HG03064 (cell line): ENCODE measurements around the gene SLC44A4.
A peak's percentile ranks its signal among the peaks of the same experiment; 100 is the strongest.
"Not testable (repeated sequence)": the region's sequence is repeated elsewhere in the genome, so short reads cannot be mapped to it uniquely, and the experiment has no call there.

ENCODE experiments used
- ATAC-seq: cut with Tn5 transposase; IDR thresholded peaks from one replicate; pipeline ENCODE4 v1.9.1; 2021; ENCODE audit warnings: low read depth; ENCODE audit not compliant: unreplicated experiment

SLC44A4 gene

DNA sequence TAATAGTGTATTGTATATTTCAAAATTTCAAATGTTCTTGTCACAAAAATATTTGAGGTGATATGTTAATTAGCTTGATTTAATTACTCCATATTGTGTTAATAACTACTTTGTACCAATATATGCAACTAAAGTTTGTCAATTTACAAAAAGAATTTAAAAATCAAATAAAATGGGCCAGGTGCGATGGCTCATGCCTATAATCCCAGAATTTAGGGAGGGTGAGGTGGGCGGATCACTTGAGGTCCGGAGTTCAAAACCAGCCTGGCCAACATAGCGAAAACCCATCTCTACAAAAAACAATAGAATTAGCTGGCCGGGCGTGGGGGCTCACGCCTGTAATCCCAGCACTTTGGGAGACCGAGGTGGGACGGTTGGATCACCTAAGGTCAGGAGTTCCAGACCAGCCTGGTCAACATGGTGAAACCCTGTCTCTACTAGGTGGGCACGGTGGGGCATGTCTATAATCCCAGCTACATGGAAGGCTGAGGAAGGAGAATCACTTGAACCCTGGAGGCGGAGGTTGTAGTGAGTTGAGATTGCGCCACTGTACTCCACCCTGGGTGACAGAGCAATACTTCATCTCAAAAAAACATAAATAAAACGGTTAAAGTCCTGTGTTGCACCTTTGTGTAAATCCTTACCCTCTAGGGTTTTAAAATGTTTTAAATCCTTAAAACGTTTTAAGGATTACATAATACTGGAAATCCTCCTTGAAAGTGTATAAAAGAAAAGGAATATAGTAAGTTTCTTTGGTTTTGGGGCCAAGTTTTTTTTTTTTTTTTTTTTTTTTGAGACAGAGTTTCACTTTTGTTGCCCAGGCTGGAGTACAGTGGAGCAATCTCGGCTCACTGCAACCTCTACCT, 47.2 kb downstream of the SLC44A4 start:
- ATAC-seq: no peak

DNA sequence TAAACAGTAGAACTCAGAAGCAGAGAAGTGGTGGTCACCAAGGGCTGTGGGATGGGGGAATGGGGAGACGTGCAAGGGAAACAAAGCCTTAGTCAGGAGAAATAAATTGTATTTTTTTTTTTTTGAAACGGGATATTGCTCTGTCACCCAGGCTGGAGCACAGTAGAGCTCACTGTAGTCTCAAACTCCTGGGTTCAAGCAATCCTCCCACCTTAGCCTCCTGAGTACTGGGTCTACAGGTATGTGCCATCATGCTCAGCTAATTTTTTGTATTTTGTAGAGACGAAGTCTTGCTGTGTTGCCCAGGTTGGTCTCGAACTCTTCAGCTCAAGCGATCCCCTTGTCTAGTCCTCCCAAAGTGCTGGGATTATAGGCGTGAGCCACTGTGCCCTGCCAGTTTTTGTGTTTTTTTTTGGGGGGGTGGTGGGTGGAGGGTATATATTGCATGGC, 47.9 kb downstream of the SLC44A4 start:
- ATAC-seq: no peak

DNA sequence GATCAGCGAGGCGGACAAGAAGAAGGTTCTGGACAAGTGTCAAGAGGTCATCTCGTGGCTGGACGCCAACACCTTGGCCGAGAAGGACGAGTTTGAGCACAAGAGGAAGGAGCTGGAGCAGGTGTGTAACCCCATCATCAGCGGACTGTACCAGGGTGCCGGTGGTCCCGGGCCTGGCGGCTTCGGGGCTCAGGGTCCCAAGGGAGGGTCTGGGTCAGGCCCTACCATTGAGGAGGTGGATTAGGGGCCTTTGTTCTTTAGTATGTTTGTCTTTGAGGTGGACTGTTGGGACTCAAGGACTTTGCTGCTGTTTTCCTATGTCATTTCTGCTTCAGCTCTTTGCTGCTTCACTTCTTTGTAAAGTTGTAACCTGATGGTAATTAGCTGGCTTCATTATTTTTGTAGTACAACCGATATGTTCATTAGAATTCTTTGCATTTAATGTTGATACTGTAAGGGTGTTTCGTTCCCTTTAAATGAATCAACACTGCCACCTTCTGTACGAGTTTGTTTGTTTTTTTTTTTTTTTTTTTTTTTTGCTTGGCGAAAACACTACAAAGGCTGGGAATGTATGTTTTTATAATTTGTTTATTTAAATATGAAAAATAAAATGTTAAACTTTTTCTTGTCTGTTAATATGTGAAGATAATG, 49.0 kb downstream of the SLC44A4 start:
- ATAC-seq: no peak

DNA sequence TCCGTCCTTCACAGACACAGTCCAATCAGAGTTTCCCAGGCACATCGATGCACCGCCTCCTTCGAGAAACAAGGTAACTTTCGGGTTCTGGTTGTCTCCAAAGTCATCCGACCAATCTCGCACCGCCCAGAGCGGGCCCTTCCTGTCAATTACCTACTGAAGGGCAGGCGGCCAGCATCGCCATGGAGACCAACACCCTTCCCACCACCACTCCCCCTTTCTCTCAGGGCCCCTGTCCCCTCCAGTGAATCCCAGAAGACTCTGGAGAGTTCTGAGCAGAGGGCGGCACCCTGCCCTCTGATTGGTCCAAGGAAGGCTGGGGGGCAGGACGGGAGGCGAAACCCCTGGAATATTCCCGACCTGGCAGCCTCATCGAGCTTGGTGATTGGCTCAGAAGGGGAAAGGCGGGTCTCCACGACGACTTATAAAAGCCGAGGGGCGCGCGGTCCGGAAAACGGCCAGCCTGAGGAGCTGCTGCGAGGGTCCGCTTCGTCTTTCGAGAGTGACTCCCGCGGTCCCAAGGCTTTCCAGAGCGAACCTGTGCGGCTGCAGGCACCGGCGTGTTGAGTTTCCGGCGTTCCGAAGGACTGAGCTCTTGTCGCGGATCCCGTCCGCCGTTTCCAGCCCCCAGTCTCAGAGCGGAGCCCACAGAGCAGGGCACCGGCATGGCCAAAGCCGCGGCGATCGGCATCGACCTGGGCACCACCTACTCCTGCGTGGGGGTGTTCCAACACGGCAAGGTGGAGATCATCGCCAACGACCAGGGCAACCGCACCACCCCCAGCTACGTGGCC, 51.3 kb downstream of the SLC44A4 start, which contains the start of gene HSPA1B:
Gene HSPA1B (plus strand): TSS at position 453 of the 794 bp plus-strand sequence. CDS start 213 bp downstream, at position 666.
- peak; percentile 45 for ATAC-seq

DNA sequence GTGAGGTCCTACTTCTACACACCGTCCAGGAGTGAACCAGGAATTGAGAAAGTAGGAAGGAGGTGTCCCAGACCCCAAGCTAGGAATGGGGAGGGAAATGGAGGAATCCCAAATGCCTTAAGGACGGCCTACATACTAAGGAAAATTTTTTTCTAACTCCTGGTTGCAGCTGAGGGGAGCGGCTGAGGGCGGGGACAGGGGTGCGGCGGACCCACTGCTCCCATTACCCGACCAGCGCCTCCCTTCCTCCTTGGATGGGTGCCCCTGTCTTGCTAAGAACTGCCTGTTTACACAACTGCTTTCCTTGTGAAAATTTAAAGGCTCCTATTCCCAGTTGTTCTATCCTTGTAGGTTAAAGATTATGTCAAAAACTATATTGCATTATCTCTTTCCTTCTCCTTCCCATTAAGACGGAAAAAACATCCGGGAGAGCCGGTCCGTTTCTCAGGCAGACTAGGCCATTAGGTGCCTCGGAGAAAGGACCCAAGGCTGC, 52.0 kb downstream of the SLC44A4 start:
- ATAC-seq: no peak

DNA sequence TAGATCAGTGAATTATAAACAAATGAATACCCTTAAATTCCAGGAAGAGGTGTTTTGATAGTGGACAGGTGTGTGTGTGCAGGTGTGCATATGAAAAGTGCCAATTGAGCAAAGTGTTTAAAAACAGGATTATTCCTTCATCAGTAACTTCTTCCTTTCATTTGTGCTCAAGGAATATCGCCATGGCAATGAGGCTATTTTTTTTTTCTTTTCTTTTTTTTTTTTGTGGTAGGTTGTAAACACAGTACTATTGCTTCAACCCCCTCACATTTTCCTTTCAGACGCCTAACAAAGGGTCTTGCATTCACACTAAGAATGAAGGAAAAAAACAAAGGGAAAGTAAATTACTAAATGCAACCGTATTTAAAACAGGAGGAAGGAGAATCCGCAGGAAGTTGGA, 53.2 kb downstream of the SLC44A4 start:
- ATAC-seq: no peak

DNA sequence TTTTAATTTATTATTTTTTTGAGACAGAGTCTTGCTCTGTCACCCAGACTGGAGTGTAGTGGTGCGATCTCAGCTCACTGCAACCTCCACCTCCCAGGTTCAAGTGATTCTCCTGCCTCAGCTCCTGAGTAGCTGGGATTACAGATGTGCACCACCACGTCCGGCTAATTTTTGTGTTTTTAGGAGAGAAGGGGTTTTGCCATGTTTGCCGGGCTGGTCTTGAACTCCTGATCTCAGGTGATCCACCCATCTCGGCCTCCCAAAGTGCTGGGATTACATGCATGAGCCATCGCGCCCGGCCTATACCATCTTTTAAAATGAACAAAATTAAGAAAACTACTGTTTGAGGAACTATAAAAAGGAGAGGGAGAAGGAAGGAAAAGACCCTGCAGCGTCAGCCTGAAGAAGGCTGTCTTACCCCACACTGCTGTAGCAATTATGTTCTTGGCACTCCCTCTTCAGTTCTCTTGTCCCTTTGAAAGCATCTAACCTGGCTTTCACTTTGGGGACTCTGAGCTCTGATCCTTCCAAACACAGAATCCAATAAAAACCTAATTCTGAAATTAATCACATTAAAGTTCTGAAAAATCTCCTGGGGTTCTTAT, 55.1 kb downstream of the SLC44A4 start:
- ATAC-seq: not testable (repeated sequence)

DNA sequence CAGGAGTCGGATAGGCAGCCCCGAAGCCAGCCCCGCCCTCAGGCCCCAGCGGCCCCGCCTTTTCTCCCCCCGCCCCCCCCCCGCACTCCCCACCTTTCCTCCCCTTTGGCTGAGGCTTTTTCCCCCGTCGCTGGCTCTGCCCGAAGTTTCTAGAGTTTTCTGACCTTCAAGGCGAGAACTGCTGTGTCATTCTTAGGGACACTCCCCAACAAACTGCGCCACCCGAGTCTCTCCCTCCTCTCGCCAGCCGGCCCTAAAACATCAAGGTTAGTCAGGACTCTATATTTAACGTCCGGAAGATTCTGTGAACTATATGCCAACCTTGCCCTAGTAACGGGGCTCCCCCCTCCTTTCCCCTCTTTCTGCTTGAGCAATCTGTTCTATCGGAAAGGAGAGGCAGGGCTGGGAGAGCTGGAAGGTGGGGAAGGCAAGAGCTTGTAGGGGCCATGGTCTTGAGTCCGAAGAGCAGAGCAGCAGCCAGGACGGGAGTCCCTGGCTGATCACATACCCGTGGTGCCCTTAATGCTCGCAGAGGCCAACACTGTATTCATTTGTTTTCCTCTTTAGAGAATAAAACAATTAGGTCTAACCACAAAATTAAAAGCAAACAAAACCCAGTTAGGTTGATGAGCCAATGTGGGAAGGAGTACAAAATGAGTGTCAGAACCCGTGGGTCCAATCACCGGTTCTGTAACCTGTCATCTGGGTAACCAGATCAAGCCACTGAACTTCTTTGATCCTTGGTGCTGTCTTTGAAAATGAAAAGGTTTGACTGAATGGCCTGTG, 56.6 kb downstream of the SLC44A4 start:
- ATAC-seq: no peak

DNA sequence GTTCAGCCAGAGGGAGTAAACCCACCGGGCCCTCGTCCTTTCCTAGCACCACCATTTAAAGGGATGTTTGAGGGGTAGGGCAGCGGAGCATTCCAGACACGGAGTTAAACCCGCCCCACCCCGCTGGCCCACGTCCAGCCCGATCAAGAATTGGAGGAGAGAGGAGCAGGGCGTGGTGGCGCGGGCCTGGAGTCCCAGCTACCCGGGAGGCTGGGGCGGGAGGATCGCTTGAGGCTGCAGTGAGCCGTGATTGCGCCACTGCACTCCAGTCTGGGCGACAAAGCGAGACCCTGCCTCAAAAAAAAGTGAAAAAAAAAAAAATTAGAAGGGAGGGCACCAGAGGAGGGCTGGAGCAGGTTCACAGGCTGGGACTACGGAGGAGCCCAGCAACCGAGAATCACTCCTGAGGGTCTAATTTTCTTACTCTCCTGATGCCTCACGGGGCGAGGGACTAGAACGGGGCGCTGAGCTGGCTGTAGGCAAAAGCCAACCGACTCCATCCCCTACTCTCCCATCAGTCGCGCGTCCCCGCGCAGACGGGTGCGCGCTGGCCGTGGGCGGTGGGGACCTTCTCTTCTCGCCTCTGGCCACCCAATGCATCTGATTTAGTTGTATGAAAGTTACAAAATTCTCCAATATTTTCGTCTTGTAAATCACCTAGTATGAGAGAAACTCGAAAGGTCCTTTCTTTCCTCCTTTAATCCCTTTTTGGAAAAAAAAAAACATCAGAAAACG, 57.3 kb downstream of the SLC44A4 start:
- no peak for ATAC-seq

DNA sequence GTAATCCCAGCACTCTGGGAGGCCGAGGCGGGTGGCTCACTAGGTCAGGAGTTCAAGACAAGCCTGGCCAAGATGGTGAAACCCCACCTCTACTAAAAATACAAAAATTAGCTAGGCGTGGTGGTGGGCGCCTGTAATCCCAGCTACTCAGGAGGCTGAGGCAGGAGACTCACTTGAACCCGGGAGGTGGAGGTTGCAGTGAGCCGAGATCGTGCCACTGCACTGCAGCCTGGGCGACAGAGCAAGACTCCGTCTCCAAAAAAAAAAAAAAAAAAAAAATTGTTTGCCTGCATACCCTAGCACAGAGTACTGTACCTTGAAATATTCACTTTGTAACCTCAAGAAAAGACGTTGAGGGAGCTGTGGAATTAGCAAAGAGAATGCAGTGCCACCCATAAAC, 58.4 kb downstream of the SLC44A4 start:
- ATAC-seq: not testable (repeated sequence)

DNA sequence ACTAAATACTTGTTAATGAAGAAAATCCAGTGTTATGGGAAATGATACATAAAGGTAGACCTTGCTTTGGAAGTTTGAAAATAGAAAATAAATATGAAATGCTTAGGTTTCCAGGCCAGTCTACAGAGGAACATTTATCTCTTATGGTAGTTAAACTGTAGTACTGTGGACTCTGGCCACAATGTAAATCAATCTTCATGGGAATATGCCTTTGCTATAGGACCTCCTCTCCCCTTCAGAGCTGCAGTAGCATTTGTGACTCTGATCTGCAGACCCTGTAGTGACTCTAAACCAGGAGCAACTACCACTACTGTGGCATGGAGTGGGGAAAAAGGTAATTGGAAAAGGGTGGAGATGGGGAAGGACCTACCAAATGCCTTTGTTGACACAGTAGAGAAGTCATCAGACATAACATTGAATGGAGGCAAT, 58.9 kb downstream of the SLC44A4 start:
- no peak for ATAC-seq

DNA sequence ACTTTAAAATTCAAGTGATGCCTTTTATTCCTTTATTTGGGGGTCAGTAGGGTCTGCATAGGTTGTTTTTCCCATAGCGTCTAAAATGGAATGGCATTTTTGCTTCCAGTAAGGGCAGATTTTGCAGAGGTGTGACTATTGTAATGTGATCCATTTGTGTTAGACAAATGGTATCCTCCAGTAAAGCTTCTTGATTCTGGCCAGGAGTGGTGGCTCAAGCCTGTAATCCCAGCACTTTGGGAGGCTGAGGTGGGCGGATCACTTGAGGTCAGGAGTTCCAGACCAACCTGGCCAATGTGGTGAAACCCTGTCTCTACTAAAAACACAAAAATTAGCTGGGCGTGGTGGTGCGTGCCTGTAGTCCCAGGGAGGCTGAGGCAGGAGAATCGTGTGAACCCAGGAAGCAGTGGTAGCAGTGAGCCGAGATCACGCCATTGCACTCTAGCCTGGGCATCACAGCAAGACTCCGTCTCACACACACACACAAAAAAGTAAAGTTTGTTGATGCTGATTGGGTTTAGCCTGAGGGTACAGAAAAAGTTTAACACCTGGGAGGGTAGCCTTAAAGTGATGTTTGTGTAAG, 60.8 kb downstream of the SLC44A4 start:
- not testable (repeated sequence) for ATAC-seq

DNA sequence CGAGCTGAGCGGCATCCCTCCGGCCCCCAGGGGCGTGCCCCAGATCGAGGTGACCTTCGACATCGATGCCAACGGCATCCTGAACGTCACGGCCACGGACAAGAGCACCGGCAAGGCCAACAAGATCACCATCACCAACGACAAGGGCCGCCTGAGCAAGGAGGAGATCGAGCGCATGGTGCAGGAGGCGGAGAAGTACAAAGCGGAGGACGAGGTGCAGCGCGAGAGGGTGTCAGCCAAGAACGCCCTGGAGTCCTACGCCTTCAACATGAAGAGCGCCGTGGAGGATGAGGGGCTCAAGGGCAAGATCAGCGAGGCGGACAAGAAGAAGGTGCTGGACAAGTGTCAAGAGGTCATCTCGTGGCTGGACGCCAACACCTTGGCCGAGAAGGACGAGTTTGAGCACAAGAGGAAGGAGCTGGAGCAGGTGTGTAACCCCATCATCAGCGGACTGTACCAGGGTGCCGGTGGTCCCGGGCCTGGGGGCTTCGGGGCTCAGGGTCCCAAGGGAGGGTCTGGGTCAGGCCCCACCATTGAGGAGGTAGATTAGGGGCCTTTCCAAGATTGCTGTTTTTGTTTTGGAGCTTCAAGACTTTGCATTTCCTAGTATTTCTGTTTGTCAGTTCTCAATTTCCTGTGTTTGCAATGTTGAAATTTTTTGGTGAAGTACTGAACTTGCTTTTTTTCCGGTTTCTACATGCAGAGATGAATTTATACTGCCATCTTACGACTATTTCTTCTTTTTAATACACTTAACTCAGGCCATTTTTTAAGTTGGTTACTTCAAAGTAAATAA, 61.5 kb downstream of the SLC44A4 start:
- not testable (repeated sequence) for ATAC-seq

DNA sequence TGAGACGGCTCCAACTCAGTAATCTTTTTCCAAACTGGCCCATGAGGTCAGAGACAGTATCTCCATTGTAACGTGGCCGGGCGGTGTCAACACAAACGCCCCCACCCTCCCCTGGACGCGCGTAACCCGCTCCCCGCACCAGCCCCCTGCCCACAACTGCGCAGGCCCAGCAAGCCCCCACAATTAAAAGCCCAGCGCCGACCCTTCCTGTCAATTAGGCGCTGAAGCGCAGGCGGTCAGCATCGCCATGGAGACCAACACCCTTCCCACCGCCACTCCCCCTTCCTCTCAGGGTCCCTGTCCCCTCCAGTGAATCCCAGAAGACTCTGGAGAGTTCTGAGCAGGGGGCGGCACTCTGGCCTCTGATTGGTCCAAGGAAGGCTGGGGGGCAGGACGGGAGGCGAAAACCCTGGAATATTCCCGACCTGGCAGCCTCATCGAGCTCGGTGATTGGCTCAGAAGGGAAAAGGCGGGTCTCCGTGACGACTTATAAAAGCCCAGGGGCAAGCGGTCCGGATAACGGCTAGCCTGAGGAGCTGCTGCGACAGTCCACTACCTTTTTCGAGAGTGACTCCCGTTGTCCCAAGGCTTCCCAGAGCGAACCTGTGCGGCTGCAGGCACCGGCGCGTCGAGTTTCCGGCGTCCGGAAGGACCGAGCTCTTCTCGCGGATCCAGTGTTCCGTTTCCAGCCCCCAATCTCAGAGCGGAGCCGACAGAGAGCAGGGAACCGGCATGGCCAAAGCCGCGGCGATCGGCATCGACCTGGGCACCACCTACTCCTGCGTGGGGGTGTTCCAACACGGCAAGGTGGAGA, 63.6 kb downstream of the SLC44A4 start, which contains the start of the genes HSPA1A and HSPA1L:
Gene HSPA1A (plus strand): TSS at position 519 of the 814 bp plus-strand sequence. CDS start 214 bp downstream, at position 733.
Gene HSPA1L (minus strand): TSS at position 259 of the 814 bp plus-strand sequence. CDS start 3,311 bp downstream, outside the sequence.
- ATAC-seq: no peak

DNA sequence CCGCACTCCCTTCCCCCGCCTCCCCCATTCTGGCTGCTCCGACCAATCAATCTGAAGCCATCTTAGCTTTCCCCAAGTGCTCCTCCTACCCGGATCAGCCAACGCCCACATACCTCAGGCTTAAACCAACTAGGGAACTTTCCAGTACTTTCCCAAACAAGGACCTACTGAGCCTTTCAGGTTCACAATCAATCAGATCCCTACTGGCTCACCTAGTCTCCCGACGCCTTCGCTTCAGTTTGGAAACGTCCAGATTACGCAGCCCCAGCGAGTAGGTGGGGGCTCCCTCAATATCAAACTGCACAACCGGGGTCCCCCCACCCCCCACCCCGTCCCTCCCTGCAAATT, 64.1 kb downstream of the SLC44A4 start:
- ATAC-seq: no peak

DNA sequence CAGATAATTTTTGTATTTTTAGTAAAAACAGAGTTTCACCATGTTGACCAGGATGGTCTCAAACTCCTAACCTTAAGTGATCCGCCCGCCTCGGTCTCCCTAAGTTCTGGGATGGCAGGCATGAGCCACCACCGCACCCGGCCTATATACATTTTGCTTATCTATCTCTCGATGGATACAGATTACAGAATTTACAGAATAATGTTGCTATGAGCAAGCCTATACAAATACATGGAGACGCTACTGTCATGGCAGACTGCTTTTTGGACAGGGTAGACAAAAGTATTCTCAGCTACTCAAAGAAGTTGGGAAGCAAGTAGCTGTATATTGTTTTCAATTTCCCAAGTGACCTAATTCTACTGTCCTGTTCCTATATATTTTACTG, 65.3 kb downstream of the SLC44A4 start:
- no peak for ATAC-seq
